GM18907 (cell line): ENCODE data around the gene DRAM2.
"Not testable (repeated sequence)": the region's sequence is repeated elsewhere in the genome, so short reads cannot be mapped to it uniquely, and the experiment has no call there.

Experiments used
- ATAC-seq: cut with Tn5 transposase; IDR thresholded peaks from one replicate; pipeline ENCODE4 v1.9.1; 2021; ENCODE audit warnings: mild to moderate bottlenecking, moderate library complexity; ENCODE audit not compliant: unreplicated experiment

The DRAM2 gene

GRCh38 chr1:111145542-111145941, 5.6 kb upstream of the DRAM2 start:
- ATAC-seq, result no peak

GRCh38 chr1:111142356-111142975, 2.6 kb upstream of the DRAM2 start:
- no peak for ATAC-seq

- ATAC-seq, result no peak
Measured at GRCh38 chr1:111141245-111142220, 1.6 kb upstream of the DRAM2 start.

- no peak for ATAC-seq
Measured at GRCh38 chr1:111140680-111140967, 731 bp upstream of the DRAM2 start.

GRCh38 chr1:111139324-111139955, 453 bp downstream of the DRAM2 start:
- ATAC-seq, result peak; percentile 41

- ATAC-seq, result no peak
Measured at GRCh38 chr1:111133866-111134265, 6.0 kb downstream of the DRAM2 start.

GRCh38 chr1:111131693-111132092, 8.2 kb downstream of the DRAM2 start:
- ATAC-seq, result no peak

GRCh38 chr1:111129376-111129775, 10.5 kb downstream of the DRAM2 start:
- no peak for ATAC-seq

- ATAC-seq, result peak; percentile 81
Measured at GRCh38 chr1:111127923-111128643, 11.8 kb downstream of the DRAM2 start.

- ATAC-seq, result no peak
Measured at GRCh38 chr1:111126354-111126753, 13.5 kb downstream of the DRAM2 start.

GRCh38 chr1:111116496-111116895, 23.4 kb downstream of the DRAM2 start:
- no peak for ATAC-seq

GRCh38 chr1:111110197-111110899, 29.5 kb downstream of the DRAM2 start:
- no peak for ATAC-seq

- no peak for ATAC-seq
Measured at GRCh38 chr1:111104981-111105380, 34.9 kb downstream of the DRAM2 start.

GRCh38 chr1:111101854-111102642, 37.8 kb downstream of the DRAM2 start:
- ATAC-seq, result no peak

GRCh38 chr1:111099289-111099688, 40.6 kb downstream of the DRAM2 start:
- ATAC-seq, result no peak

GRCh38 chr1:111097356-111098099, 42.4 kb downstream of the DRAM2 start:
- no peak for ATAC-seq

GRCh38 chr1:111095421-111095820, 44.5 kb downstream of the DRAM2 start:
- ATAC-seq, result not testable (repeated sequence)

- ATAC-seq, result no peak
Measured at GRCh38 chr1:111089638-111090037, 50.3 kb downstream of the DRAM2 start.

GRCh38 chr1:111085676-111086075, 54.2 kb downstream of the DRAM2 start:
- ATAC-seq, result no peak
